Germinal center (tissue), 1 donor: Measurements from ENCODE around the gene GRAMD2A.

Source experiments
- DNase-seq: peaks from one replicate; pipeline ENCODE4 v3.0.0; 2012; ENCODE audit warnings: mixed read lengths, low spot score

GRAMD2A gene

GRCh38 chr15:72133211-72133610 is 64.4 kb downstream of the GRAMD2A start:
- no peak for DNase-seq

GRCh38 chr15:72131922-72132321 is 65.7 kb downstream of the GRAMD2A start:
- no peak for DNase-seq

- no peak for DNase-seq
Observed at GRCh38 chr15:72130272-72130671, 67.3 kb downstream of the GRAMD2A start.

GRCh38 chr15:72128359-72128758 is 69.2 kb downstream of the GRAMD2A start:
- DNase-seq, result no peak

- DNase-seq, result no peak
Observed at GRCh38 chr15:72127724-72128322, 69.8 kb downstream of the GRAMD2A start.

- no peak for DNase-seq
Observed at GRCh38 chr15:72124218-72124617, 73.4 kb downstream of the GRAMD2A start.

- peak; percentile 97 for DNase-seq
Observed at GRCh38 chr15:72118017-72118978, 79.3 kb downstream of the GRAMD2A start, which contains the start of the genes MYO9A and SENP8. MYO9A (minus strand) TSS chr15:72118150; CDS start chr15:72046563, 71,587 bp downstream. SENP8 (plus strand) TSS chr15:72118403; CDS start chr15:72139624, 21,221 bp downstream.

- DNase-seq, result peak; percentile 76
Observed at GRCh38 chr15:72117486-72118016, 80.0 kb downstream of the GRAMD2A start.

GRCh38 chr15:72116731-72117485 is 80.7 kb downstream of the GRAMD2A start:
- peak; percentile 19 for DNase-seq

GRCh38 chr15:72113347-72114031 is 84.1 kb downstream of the GRAMD2A start:
- no peak for DNase-seq

GRCh38 chr15:72112805-72113204 is 84.8 kb downstream of the GRAMD2A start:
- no peak for DNase-seq

GRCh38 chr15:72112116-72112515 is 85.5 kb downstream of the GRAMD2A start:
- no peak for DNase-seq

- DNase-seq, result no peak
Observed at GRCh38 chr15:72110355-72110754, 87.2 kb downstream of the GRAMD2A start.
